OCI-LY3 (cell line): Measurements from ENCODE around the gene GRIK1.

ENCODE experiments used
- H2AFZ ChIP-seq: fragments of 200-600, 300-600 bp; shearing (Covaris generic); 2 replicates; pipeline ENCODE4 v1.6.0; 2014; ENCODE audit warnings: antibody characterized with exemption, low read depth, low read length
- H3K27ac ChIP-seq: fragments of 200-600, 300-600 bp; sonication (generic); 2 replicates; pipeline ENCODE4 v1.5.1; 2014; ENCODE audit warnings: mild to moderate bottlenecking, low read length, moderate library complexity, mixed read lengths
- H3K27me3 ChIP-seq: fragments of 200-600, 300-600 bp; sonication (generic); 2 replicates; pipeline ENCODE4 v1.6.1; 2014; ENCODE audit warnings: low read depth, low read length, mixed read lengths
- H3K36me3 ChIP-seq: fragments of 200-600, 300-600 bp; sonication (generic); replicated peaks from 2 replicates; pipeline ENCODE3; 2014; ENCODE audit warnings: low read depth, low read length, mixed read lengths
- H3K4me1 ChIP-seq: fragments of 300-600, 200-600 bp; sonication (generic); 2 replicates; pipeline ENCODE4 v1.6.1; 2014; ENCODE audit warnings: low read length, mixed read lengths
- H3K4me2 ChIP-seq: fragments of 200-600, 300-600 bp; sonication (generic); 2 replicates; pipeline ENCODE4 v1.6.1; 2014; ENCODE audit warnings: low read length, mixed read lengths
- H3K4me3 ChIP-seq: fragments of 300-600, 200-600 bp; sonication (generic); 2 replicates; pipeline ENCODE4 v1.5.1; 2014; ENCODE audit warnings: antibody characterized with exemption, mild to moderate bottlenecking, low read length, moderate library complexity
- H3K79me2 ChIP-seq: fragments of 300-600, 200-600 bp; shearing (Covaris generic); 2 replicates; pipeline ENCODE4 v1.6.1; 2014; ENCODE audit warnings: mild to moderate bottlenecking, low read length, mixed read lengths
- H3K9ac ChIP-seq: fragments of 300-600, 200-600 bp; shearing (Covaris generic); 2 replicates; pipeline ENCODE4 v1.6.0; 2014; ENCODE audit warnings: mild to moderate bottlenecking, low read length, moderate library complexity
- H3K9me3 ChIP-seq: fragments of 200-600, 300-600 bp; shearing (Covaris generic); 2 replicates; pipeline ENCODE4 v1.6.1; 2014; ENCODE audit warnings: low read length, mixed read lengths; ENCODE audit not compliant: insufficient read depth
- H4K20me1 ChIP-seq: fragments of 200-600, 300-600 bp; sonication (generic); 2 replicates; pipeline ENCODE4 v1.6.1; 2016; ENCODE audit warnings: low read length, mixed read lengths; ENCODE audit not compliant: insufficient read depth
- CTCF ChIP-seq: fragments of 200-600, 300-600 bp; sonication (generic); IDR thresholded peaks from 2 replicates; pipeline ENCODE4 v1.5.1; 2014; ENCODE audit warnings: antibody characterized with exemption, low read length, low read depth
- EZH2phosphoT487 ChIP-seq: fragments of 200-600 bp; shearing (Covaris generic); IDR thresholded peaks from 2 replicates; pipeline ENCODE4 v1.6.1; 2018; ENCODE audit warnings: antibody characterized with exemption, mixed run types, low read depth

Gene GRIK1

GRCh38 chr21:29888437-29888836, 51.4 kb downstream of the GRIK1 start:
- no peak overlapping the region for H3K9ac ChIP-seq
- H3K9me3 ChIP-seq, result no peaks in the 10 kb centered on the region
- H2AFZ ChIP-seq, result no peak overlapping the region
- H4K20me1 ChIP-seq, result no peaks in the 10 kb centered on the region
- H3K27ac ChIP-seq, result no peak overlapping the region
- no peak overlapping the region for H3K4me3 ChIP-seq
- H3K4me1 ChIP-seq, result no peaks in the 10 kb centered on the region
- H3K79me2 ChIP-seq, result no peaks in the 10 kb centered on the region
- no peak overlapping the region for H3K4me2 ChIP-seq
- no peak for TF ChIP-seq CTCF
- no peak for TF ChIP-seq EZH2phosphoT487
- no peaks in the 10 kb centered on the region for H3K36me3 ChIP-seq
- no peaks in the 10 kb centered on the region for H3K27me3 ChIP-seq

GRCh38 chr21:29887313-29888009, 52.3 kb downstream of the GRIK1 start:
- Histone ChIP-seq H3K27ac (no peak overlapping the region), H3K4me3 (no peak overlapping the region), H3K4me2 (no peak overlapping the region)

GRCh38 chr21:29885491-29885890, 54.3 kb downstream of the GRIK1 start:
- H3K36me3 ChIP-seq, result no peaks in the 10 kb centered on the region
- no peak overlapping the region for H3K4me2 ChIP-seq
- no peaks in the 10 kb centered on the region for H3K27me3 ChIP-seq
- TF ChIP-seq EZH2phosphoT487, result no peak
- no peak overlapping the region for H3K4me3 ChIP-seq
- no peaks in the 10 kb centered on the region for H3K79me2 ChIP-seq
- H3K9ac ChIP-seq, result no peak overlapping the region
- H3K27ac ChIP-seq, result no peak overlapping the region
- no peak overlapping the region for H2AFZ ChIP-seq
- no peaks in the 10 kb centered on the region for H4K20me1 ChIP-seq
- no peaks in the 10 kb centered on the region for H3K4me1 ChIP-seq
- no peaks in the 10 kb centered on the region for H3K9me3 ChIP-seq

More at GRCh38 chr21:29887313-29888009, 52.3 kb downstream of the GRIK1 start:
- Histone ChIP-seq H3K4me1 (no peaks in the 10 kb centered on the region), H3K9ac (no peak overlapping the region), H3K36me3 (no peaks in the 10 kb centered on the region), H3K27me3 (no peaks in the 10 kb centered on the region), H3K79me2 (no peaks in the 10 kb centered on the region), H4K20me1 (no peaks in the 10 kb centered on the region), H2AFZ (no peak overlapping the region), H3K9me3 (no peaks in the 10 kb centered on the region)
- TF ChIP-seq EZH2phosphoT487, result no peak
- TF ChIP-seq CTCF, result no peak

GRCh38 chr21:29875873-29876272, 63.9 kb downstream of the GRIK1 start:
- Histone ChIP-seq H2AFZ (no peak overlapping the region), H3K36me3 (no peaks in the 10 kb centered on the region), H3K79me2 (no peaks in the 10 kb centered on the region), H3K27me3 (no peaks in the 10 kb centered on the region), H4K20me1 (no peaks in the 10 kb centered on the region), H3K4me1 (no peaks in the 10 kb centered on the region), H3K4me2 (no peak overlapping the region), H3K9ac (no peak overlapping the region), H3K9me3 (no peaks in the 10 kb centered on the region), H3K4me3 (no peak overlapping the region), H3K27ac (no peak overlapping the region)
- TF ChIP-seq CTCF (no peak), EZH2phosphoT487 (no peak)
